Adrenal gland (tissue), 5 donors: Measurements from ENCODE around the gene MED12L.
A peak's percentile ranks its signal among the peaks of the same experiment; 100 is the strongest.

Source experiments
- CTCF ChIP-seq, 6 experiments: fragments of 450-650 bp in 4 of 6; fragments of 200-600 bp in 2 of 6; sonication (generic) in 1 of 6; IDR thresholded peaks; 1 replicate in 5 of 6; 2 replicates in 1 of 6; pipeline versions ENCODE4 v1.5.1 to v1.8.0; 2016 to 2021; ENCODE audit warnings: antibody characterized with exemption in 6 of 6, mild to moderate bottlenecking in 2 of 6, moderate library complexity in 1 of 6
- POLR2A ChIP-seq, 2 donors: fragments of 450-650 bp; IDR thresholded peaks; one replicate each; pipeline ENCODE4 v1.6.1; 2017; ENCODE audit warnings: antibody characterized with exemption in 2 of 2, mild to moderate bottlenecking in 2 of 2, moderate library complexity in 1 of 2
- donor health status: DM: no; HTN: no; CAD: no.

GRCh38 chr3:151328298-151328995 is 243.0 kb downstream of the MED12L start:
- TF ChIP-seq POLR2A (IDR thresholded peaks at IDR 0.05) = no peak
- TF ChIP-seq CTCF (IDR thresholded peaks at IDR 0.05) = peak in 1 of 6 experiments; percentile 20
